ENCODE data around the gene CTNNBL1.

- TF ChIP-seq NFIC (IDR thresholded peaks at IDR 0.05; ENCODE audit: borderline replicate concordance) (no peak), CTCF (IDR thresholded peaks at IDR 0.05) (no peak), FOSL2 (IDR thresholded peaks at IDR 0.05; ENCODE audit: borderline replicate concordance, low read depth) (no peak), RCOR1 (IDR thresholded peaks at IDR 0.05; ENCODE audit: low read length) (no peak), ELF1 (IDR thresholded peaks at IDR 0.05) (no peak), CHD2 (IDR thresholded peaks at IDR 0.05; ENCODE audit: low read length, partially characterized antibody) (no peak), EZH2phosphoT487 (IDR thresholded peaks at IDR 0.05; ENCODE audit: borderline replicate concordance, low read depth) (no peak), YY1 (IDR thresholded peaks at IDR 0.05; ENCODE audit: low read depth) (no peak), POLR2AphosphoS5 (IDR thresholded peaks at IDR 0.05; ENCODE audit: low read depth, low read length) (no peak), RFX5 (IDR thresholded peaks at IDR 0.05; ENCODE audit: low read length) (no peak), RAD21 (IDR thresholded peaks at IDR 0.05; ENCODE audit: low read length) (peak; percentile 7; the same call in 1 of the 2 replicates)
- TF ChIP-seq, protein P1, sequence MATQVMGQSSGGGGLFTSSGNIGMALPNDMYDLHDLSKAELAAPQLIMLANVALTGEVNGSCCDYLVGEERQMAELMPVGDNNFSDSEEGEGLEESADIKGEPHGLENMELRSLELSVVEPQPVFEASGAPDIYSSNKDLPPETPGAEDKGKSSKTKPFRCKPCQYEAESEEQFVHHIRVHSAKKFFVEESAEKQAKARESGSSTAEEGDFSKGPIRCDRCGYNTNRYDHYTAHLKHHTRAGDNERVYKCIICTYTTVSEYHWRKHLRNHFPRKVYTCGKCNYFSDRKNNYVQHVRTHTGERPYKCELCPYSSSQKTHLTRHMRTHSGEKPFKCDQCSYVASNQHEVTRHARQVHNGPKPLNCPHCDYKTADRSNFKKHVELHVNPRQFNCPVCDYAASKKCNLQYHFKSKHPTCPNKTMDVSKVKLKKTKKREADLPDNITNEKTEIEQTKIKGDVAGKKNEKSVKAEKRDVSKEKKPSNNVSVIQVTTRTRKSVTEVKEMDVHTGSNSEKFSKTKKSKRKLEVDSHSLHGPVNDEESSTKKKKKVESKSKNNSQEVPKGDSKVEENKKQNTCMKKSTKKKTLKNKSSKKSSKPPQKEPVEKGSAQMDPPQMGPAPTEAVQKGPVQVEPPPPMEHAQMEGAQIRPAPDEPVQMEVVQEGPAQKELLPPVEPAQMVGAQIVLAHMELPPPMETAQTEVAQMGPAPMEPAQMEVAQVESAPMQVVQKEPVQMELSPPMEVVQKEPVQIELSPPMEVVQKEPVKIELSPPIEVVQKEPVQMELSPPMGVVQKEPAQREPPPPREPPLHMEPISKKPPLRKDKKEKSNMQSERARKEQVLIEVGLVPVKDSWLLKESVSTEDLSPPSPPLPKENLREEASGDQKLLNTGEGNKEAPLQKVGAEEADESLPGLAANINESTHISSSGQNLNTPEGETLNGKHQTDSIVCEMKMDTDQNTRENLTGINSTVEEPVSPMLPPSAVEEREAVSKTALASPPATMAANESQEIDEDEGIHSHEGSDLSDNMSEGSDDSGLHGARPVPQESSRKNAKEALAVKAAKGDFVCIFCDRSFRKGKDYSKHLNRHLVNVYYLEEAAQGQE (IDR thresholded peaks at IDR 0.05; ENCODE audit: low read depth, low read length): no peak
Measured at GRCh38 chr20:37803438-37804307, 109.8 kb downstream of the CTNNBL1 start.

All from SK-N-SH (cell line).